Spleen (tissue), 11 donors: Measurements from ENCODE around the gene GLYATL3. TPM values are rescaled to one million over a fixed set of nuclear protein-coding genes. Genes with fewer than 3 reads are reported as not detected.

Source experiments
- DNase-seq: peaks from one replicate; pipeline ENCODE4 v3.0.0-alpha.2; 2020
- H3K27ac ChIP-seq, 8 donors: fragments of 200-600 bp; sonication (generic) in 7 of 8; 1 replicate in 4 of 8; 2 replicates in 4 of 8; pipeline versions ENCODE4 v1.5.0 to v1.8.0; 2016 to 2021; ENCODE audit warnings: inconsistent platforms in 4 of 8, mild to moderate bottlenecking in 4 of 8, moderate library complexity in 1 of 8
- H3K27me3 ChIP-seq, 7 donors: fragments of 200-600 bp; sonication (generic) in 6 of 7; replicated peaks in 1 of 7; 1 replicate in 4 of 7; 2 replicates in 3 of 7; pipeline versions ENCODE4 v1.5.0 to v1.8.0; 2016 to 2021; ENCODE audit warnings: inconsistent platforms in 3 of 7, mild to moderate bottlenecking in 1 of 7
- H3K36me3 ChIP-seq, 6 donors: fragments of 200-600 bp; sonication (generic) in 5 of 6; 1 replicate in 4 of 6; 2 replicates in 2 of 6; pipeline versions ENCODE4 v1.5.0 to v1.8.0; 2016 to 2021; ENCODE audit warnings: inconsistent platforms in 2 of 6
- H3K4me1 ChIP-seq, 6 donors: fragments of 200-600 bp; sonication (generic) in 5 of 6; 1 replicate in 3 of 6; 2 replicates in 3 of 6; pipeline versions ENCODE4 v1.5.0 to v1.8.0; 2016 to 2021; ENCODE audit warnings: inconsistent platforms in 3 of 6
- H3K4me3 ChIP-seq, 8 donors: fragments of 200-600 bp; sonication (generic) in 7 of 8; 1 replicate in 4 of 8; 2 replicates in 4 of 8; pipeline versions ENCODE4 v1.5.0 to v1.8.0; 2016 to 2021; ENCODE audit warnings: inconsistent platforms in 4 of 8, mild to moderate bottlenecking in 4 of 8, moderate library complexity in 2 of 8
- H3K9me3 ChIP-seq, 8 donors: fragments of 200-600 bp; sonication (generic) in 7 of 8; 1 replicate in 4 of 8; 2 replicates in 4 of 8; pipeline versions ENCODE4 v1.5.0 to v1.8.0; 2016 to 2021; ENCODE audit warnings: inconsistent platforms in 4 of 8
- POLR2A ChIP-seq, 3 donors: fragments of 450-650 bp; IDR thresholded peaks; one replicate each; pipeline ENCODE4 v1.5.1; 2017; ENCODE audit warnings: antibody characterized with exemption in 3 of 3, mild to moderate bottlenecking in 1 of 3
- POLR2AphosphoS5 ChIP-seq, 3 donors: sonication (generic); formaldehyde crosslinking; IDR thresholded peaks; one replicate each; pipeline ENCODE4 v1.5.1; 2017; ENCODE audit warnings: antibody characterized with exemption in 3 of 3
- WGBS, 5 donors: extraction: QIAGEN DNeasy Blood & Tissue Kit in 3 of 5; methylation state at CpG; one replicate each; pipeline versions ENCODE4 v1.1.5 to v1.1.7; 2013 to 2018; 5-methylcytosine and 5-hydroxymethylcytosine counted together
- intact Hi-C: fragments of 100-400 bp; cut with DNase I; formaldehyde crosslinking; loops from one replicate; pipeline ENCODE4 v1.15.0; 2023; ENCODE audit warnings: low total_unique reads
- polyA plus RNA-seq, 3 donors: library from polyadenylated mRNA; stranded (reverse); fragments of 200-250 nt; gene quantifications; one replicate each; pipeline ENCODE4 v1.2.1, GENCODE V29; 2013
- total RNA-seq, 7 donors: library from RNA; depleted of rRNA in 3 of 7; stranded (reverse); fragments of >200 nt in 3 of 7; fragmentation: NEBNext Ultra II Directional in 4 of 7; extraction: Animal tissue kit (Norgen Biotek cat#: 25700) in 4 of 7; gene quantifications; one replicate each; pipeline versions ENCODE4 v1.1.0 to v1.2.1, GENCODE V29; 2016 to 2021
- TF ChIP-seq, protein P1 (sequence below), 11 experiments: fragments of 200-600 bp in 7 of 11; fragments of 450-650 bp in 4 of 11; sonication (generic) in 4 of 11; IDR thresholded peaks in 8 of 11; conservative IDR thresholded peaks in 3 of 11; 1 replicate in 7 of 11; 2 replicates in 4 of 11; pipeline versions ENCODE4 v1.4.0 to v1.8.0; 2016 to 2021; ENCODE audit warnings: antibody characterized with exemption in 11 of 11, inconsistent platforms in 4 of 11, mild to moderate bottlenecking in 1 of 11
- donor health status: healthy with polysubstance abuse.
- donor health status: DM: no; HTN: no; CAD: no; lungs with moderate emphysema.
- donor health status: DM: no; HTN: no; CAD: no.
- donor health status: Bipolar disorder and iron deficiency.
- donor health status: healthy.
- donor health status: DM: no; HTN: no; CAD: no.
- donor health status: DM: yes; HTN: yes; CAD: no.

Gene GLYATL3
- total and polyA plus RNA-seq, 10 donors: not detected

DNA sequence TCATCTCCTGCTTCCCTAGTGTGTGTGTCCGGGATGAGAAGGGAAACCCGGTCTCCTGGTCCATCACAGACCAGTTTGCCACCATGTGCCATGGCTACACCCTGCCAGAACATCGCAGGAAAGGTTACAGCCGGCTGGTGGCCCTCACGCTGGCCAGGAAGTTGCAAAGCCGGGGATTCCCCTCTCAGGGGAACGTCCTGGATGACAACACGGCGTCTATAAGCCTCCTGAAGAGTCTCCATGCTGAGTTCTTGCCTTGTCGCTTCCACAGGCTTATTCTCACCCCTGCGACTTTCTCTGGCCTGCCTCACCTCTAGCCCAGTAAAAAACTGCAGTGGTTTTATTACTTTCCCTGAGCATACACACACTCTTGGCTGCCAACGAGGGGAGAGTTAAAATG, 26.9 kb downstream of the GLYATL3 start:
- H3K27ac ChIP-seq: no peak overlapping the region
- DNase-seq: no peak
- intact Hi-C loops: no loop called here
- peaks cover 0 to 8% (median 0%) of the 10 kb centered on the region in 7 donors for H3K27me3 ChIP-seq
- no peaks in the 10 kb centered on the region for H3K4me1 ChIP-seq
- 64 to 91% (median 75%) methylated on average over 8 to 12 of the region's 12 CpGs for WGBS, 5 donors
- H3K36me3 ChIP-seq: no peaks in the 10 kb centered on the region
- H3K9me3 ChIP-seq: no peaks in the 10 kb centered on the region
- TF ChIP-seq, protein P1, sequence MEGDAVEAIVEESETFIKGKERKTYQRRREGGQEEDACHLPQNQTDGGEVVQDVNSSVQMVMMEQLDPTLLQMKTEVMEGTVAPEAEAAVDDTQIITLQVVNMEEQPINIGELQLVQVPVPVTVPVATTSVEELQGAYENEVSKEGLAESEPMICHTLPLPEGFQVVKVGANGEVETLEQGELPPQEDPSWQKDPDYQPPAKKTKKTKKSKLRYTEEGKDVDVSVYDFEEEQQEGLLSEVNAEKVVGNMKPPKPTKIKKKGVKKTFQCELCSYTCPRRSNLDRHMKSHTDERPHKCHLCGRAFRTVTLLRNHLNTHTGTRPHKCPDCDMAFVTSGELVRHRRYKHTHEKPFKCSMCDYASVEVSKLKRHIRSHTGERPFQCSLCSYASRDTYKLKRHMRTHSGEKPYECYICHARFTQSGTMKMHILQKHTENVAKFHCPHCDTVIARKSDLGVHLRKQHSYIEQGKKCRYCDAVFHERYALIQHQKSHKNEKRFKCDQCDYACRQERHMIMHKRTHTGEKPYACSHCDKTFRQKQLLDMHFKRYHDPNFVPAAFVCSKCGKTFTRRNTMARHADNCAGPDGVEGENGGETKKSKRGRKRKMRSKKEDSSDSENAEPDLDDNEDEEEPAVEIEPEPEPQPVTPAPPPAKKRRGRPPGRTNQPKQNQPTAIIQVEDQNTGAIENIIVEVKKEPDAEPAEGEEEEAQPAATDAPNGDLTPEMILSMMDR (IDR thresholded peaks at IDR 0.05 in 8 of 11, conservative IDR thresholded peaks at IDR 0.05 in 3 of 11): no peak
- TF ChIP-seq POLR2AphosphoS5 (IDR thresholded peaks at IDR 0.05): no peak
- TF ChIP-seq POLR2A (IDR thresholded peaks at IDR 0.05): no peak
- no peak overlapping the region for H3K4me3 ChIP-seq

DNA sequence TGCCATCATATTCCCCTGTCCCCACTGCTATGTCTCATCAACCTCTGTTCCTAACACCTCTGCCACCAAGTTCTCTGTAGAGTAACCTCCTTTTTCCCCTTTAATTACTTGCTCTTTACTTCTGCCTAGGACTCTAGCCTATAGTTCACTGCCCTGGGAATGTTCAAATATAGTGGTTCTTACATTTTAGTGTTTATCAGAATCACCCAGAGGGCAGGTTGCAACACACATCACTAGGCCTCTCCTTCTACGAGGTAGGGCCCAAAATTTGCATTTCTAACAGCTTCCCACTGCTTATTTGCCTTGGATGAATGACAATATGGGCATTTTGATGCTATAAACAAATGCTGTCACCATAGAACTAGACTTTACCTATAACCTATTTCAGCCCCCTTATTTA, 27.6 kb downstream of the GLYATL3 start:
- TF ChIP-seq POLR2AphosphoS5 (IDR thresholded peaks at IDR 0.05) (no peak), POLR2A (IDR thresholded peaks at IDR 0.05) (no peak)
- TF ChIP-seq, protein P1 (IDR thresholded peaks at IDR 0.05 in 8 of 11, conservative IDR thresholded peaks at IDR 0.05 in 3 of 11): no peak
- no peaks in the 10 kb centered on the region for H3K4me1 ChIP-seq
- 45 to 71% (median 68%) methylated on average over 1 of the region's 1 CpG for WGBS, 5 donors
- H3K27me3 ChIP-seq: peaks cover 0 to 8% (median 0%) of the 10 kb centered on the region in 7 donors
- no peak overlapping the region for H3K27ac ChIP-seq
- DNase-seq: no peak
- H3K4me3 ChIP-seq: no peak overlapping the region
- H3K9me3 ChIP-seq: no peaks in the 10 kb centered on the region
- intact Hi-C loops: no loop called here
- no peaks in the 10 kb centered on the region for H3K36me3 ChIP-seq

DNA sequence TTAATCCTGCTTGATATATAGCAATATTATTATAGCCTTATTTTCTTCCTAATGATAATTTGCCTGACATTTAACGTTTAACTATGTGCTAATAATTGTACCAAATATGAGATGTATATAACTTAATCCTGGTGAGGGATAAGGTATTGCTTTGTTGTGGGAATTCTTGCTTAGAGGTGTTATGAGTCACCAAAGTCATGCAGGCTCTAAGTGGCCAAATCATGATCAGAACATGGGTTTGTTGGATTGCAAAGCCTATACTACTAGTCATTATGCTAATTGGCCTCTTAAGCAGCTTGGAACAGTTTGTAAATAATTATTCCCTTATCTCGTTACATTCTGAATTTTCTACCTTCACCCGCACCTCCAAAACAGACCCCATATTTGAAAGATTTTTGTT, 28.8 kb downstream of the GLYATL3 start:
- peaks cover 0 to 8% (median 0%) of the 10 kb centered on the region in 7 donors for H3K27me3 ChIP-seq
- TF ChIP-seq POLR2A (IDR thresholded peaks at IDR 0.05): no peak
- TF ChIP-seq, protein P1 (IDR thresholded peaks at IDR 0.05 in 8 of 11, conservative IDR thresholded peaks at IDR 0.05 in 3 of 11): no peak
- no peak for TF ChIP-seq POLR2AphosphoS5 (IDR thresholded peaks at IDR 0.05)
- H3K4me1 ChIP-seq: no peaks in the 10 kb centered on the region
- 55 to 81% (median 60%) methylated on average over 3 of the region's 3 CpGs for WGBS, 5 donors
- intact Hi-C loops: no loop called here
- DNase-seq: no peak
- H3K36me3 ChIP-seq: no peaks in the 10 kb centered on the region
- H3K9me3 ChIP-seq: no peaks in the 10 kb centered on the region
- H3K27ac ChIP-seq: no peak overlapping the region
- H3K4me3 ChIP-seq: no peak overlapping the region

DNA sequence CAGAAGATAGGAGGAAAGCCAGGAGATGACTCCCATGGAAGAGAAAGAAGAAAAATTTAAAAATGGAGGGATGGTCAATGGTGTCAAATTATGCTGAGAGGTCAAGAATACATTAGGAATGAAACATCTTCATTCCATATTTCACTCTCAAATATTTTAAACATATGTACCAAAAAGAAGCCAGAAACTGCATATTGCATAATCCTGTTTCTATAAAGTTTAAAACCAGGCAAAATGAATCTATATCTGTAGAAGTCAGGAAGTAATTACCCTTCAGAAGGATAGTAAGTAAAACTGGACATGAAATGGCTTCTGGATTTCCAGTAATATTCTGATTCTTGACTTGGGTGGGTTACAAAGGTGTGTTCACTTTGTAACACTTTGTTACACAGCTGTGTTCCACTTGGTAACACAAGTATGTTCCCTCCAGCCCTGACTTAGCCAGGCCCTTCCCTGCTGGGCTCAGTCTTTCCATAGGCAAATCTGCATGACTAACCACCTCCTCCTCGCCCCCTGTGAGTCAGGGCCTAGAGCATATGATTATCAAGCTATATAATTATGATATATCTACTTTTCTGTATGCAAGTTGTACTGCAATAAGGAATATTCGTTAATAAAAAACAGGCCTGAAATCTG, 30.5 kb downstream of the GLYATL3 start:
- Histone ChIP-seq H3K27me3 (peaks cover 0 to 8% (median 0%) of the 10 kb centered on the region in 7 donors), H3K4me1 (no peaks in the 10 kb centered on the region), H3K36me3 (no peaks in the 10 kb centered on the region), H3K4me3 (no peak overlapping the region), H3K27ac (no peak overlapping the region), H3K9me3 (no peaks in the 10 kb centered on the region)
- 65 to 85% (median 73%) methylated on average over 2 of the region's 2 CpGs for WGBS, 5 donors
- TF ChIP-seq POLR2AphosphoS5 (IDR thresholded peaks at IDR 0.05) (no peak), POLR2A (IDR thresholded peaks at IDR 0.05) (no peak)
- TF ChIP-seq, protein P1 (IDR thresholded peaks at IDR 0.05 in 8 of 11, conservative IDR thresholded peaks at IDR 0.05 in 3 of 11): no peak
- DNase-seq: no peak
- intact Hi-C loops: loop anchor here (5.0 to 10.0 kb wide), 2 partner anchors 75 to 317 kb away; no protein-coding TSS in a partner anchor
